GM18867 (cell line): ENCODE results near the gene PPP3R1.

ENCODE experiments used
- ATAC-seq: cut with Tn5 transposase; IDR thresholded peaks from one replicate; pipeline ENCODE4 v1.9.1; 2021; ENCODE audit warnings: mild to moderate bottlenecking, moderate library complexity; ENCODE audit not compliant: unreplicated experiment

Gene PPP3R1

GRCh38 chr2:68252400-68253218 is at the start of gene PPP3R1:
Gene PPP3R1 (minus strand): TSS chr2:68252532. CDS start chr2:68252127, 405 bp downstream.
- ATAC-seq = peak; percentile 84

- ATAC-seq = peak; percentile 83
These were observed 43.2 kb upstream of the PPP3R1 start for GRCh38 chr2:68295516-68295915.

- no peak for ATAC-seq
These were observed 42.6 kb upstream of the PPP3R1 start for GRCh38 chr2:68294913-68295312.

- ATAC-seq = no peak
These were observed 41.9 kb upstream of the PPP3R1 start for GRCh38 chr2:68294187-68294586.

- ATAC-seq = no peak
These were observed 41.4 kb upstream of the PPP3R1 start for GRCh38 chr2:68293755-68294154.

- no peak for ATAC-seq
These were observed 40.7 kb upstream of the PPP3R1 start for GRCh38 chr2:68293024-68293423.

GRCh38 chr2:68292108-68292710 is 39.9 kb upstream of the PPP3R1 start:
- peak; percentile 71 for ATAC-seq

- no peak for ATAC-seq
These were observed 39.0 kb upstream of the PPP3R1 start for GRCh38 chr2:68291314-68291713.

- no peak for ATAC-seq
These were observed 38.6 kb upstream of the PPP3R1 start for GRCh38 chr2:68290901-68291300.

- ATAC-seq = no peak
These were observed 35.5 kb upstream of the PPP3R1 start for GRCh38 chr2:68287580-68288441.

- ATAC-seq = no peak
These were observed 32.6 kb upstream of the PPP3R1 start for GRCh38 chr2:68284896-68285295.

- ATAC-seq = no peak
These were observed 31.1 kb upstream of the PPP3R1 start for GRCh38 chr2:68283419-68283812.

GRCh38 chr2:68282811-68283418 is 30.6 kb upstream of the PPP3R1 start:
- ATAC-seq = no peak

- no peak for ATAC-seq
These were observed 28.5 kb upstream of the PPP3R1 start for GRCh38 chr2:68280796-68281195.

- ATAC-seq = no peak
These were observed 28.0 kb upstream of the PPP3R1 start for GRCh38 chr2:68280348-68280747.

- no peak for ATAC-seq
These were observed 27.4 kb upstream of the PPP3R1 start for GRCh38 chr2:68279691-68280090.

- no peak for ATAC-seq
These were observed 25.8 kb upstream of the PPP3R1 start for GRCh38 chr2:68278169-68278568.

GRCh38 chr2:68274022-68274421 is 21.7 kb upstream of the PPP3R1 start:
- ATAC-seq = no peak

- ATAC-seq = no peak
These were observed 20.1 kb upstream of the PPP3R1 start for GRCh38 chr2:68272246-68272994.

GRCh38 chr2:68266655-68267054 is 14.3 kb upstream of the PPP3R1 start:
- no peak for ATAC-seq
